LHCN-M2 (cell line): ENCODE measurements around the gene CUBN. TPM values are rescaled to one million over a fixed set of nuclear protein-coding genes. Genes with fewer than 3 reads are reported as not detected.

Source experiments
- DNase-seq: peaks from one replicate; pipeline ENCODE4 v3.0.0-alpha.2; 2012; ENCODE audit warnings: low read depth
- total RNA-seq: library from RNA; depleted of rRNA; stranded (reverse); fragments of >200 nt; gene quantifications from 2 replicates; pipeline ENCODE4 v1.2.3, GENCODE V29; 2014; rRNA removed

CUBN gene
- total RNA-seq, 1 experiment from 2014 or later: 0.69 TPM

- no peak for DNase-seq
Observed at GRCh38 chr10:16789261-16789660, 340.4 kb downstream of the CUBN start.

GRCh38 chr10:16788778-16789177, 340.8 kb downstream of the CUBN start:
- DNase-seq: no peak

- no peak for DNase-seq
Observed at GRCh38 chr10:16788125-16788524, 341.5 kb downstream of the CUBN start.

- DNase-seq: no peak
Observed at GRCh38 chr10:16787361-16787791, 342.2 kb downstream of the CUBN start.

- DNase-seq: no peak
Observed at GRCh38 chr10:16780338-16780880, 349.2 kb downstream of the CUBN start.

DNA sequence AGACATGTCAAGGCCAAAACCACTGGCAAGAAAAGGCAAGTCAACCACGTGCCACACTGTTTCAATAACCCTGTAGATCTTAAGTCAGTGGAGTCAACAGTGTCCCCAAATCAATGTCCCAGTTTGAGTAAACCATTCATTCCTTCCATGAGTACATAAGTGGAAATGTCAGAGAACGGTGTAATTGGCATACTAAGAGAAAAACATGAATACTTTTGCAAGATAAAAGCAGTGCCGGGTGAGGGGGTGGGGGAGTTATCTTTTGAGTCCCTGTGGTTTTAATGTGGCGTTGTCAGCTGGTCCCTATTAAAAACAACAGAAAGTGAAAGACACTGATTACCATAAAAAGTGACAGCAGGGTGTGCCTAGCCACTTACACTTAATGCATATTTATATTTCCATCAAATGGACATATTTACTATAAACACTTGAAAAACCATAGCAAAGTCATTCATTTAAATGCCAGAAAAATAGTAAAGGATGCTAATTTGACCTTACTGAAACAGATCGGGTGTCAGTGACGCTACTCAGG, 350.2 kb downstream of the CUBN start:
- no peak for DNase-seq

DNA sequence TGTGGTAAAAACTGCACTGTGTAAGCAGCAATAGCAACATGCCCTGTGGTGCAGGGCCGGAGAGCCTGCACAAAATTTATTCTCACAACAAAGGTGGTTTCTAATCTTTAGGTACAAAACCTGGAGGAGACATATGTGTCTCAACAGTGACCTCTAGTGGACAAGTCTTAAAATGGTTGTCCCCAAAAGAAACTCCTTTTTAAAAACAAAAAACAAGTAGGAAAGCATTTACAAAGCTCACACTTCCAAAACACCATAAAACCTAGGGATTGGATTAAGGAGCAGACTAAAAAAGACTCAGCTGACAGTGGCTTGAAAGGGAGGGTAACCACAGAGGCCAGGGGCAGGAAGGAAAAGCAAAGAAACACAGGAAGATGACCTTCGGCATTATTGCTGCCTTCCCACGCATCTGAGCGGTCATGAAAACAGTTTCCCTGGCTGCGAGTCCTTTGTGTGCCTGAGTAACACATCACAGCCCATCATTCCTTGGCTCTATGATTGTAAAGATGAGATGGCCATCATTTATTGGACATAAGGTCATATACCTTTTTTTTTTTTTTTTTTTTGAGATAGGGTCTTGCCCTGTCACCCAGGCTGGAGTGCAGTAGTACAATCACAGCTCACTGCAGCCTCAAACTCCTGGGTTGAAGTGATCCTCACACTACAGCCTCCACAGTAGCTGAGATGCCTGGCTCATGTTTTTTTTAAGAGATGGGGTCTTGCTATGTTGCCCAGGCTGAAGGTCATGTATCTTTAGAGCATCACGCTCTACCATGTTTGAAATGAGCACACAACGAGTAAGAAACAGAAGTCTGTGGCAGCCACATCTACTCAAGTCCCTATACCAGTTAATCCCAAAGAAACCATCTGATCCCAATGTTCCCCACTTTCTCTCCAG, 351.9 kb downstream of the CUBN start:
- DNase-seq: peak; percentile 36

GRCh38 chr10:16776896-16777295, 352.7 kb downstream of the CUBN start:
- no peak for DNase-seq

Other genes starting within 250 kb of the CUBN start
- 5.9 and 6.0 TPM in 2 replicates for gene TRDMT1, start 71.9 kb upstream of the CUBN start, total RNA-seq
- gene VIM, start 98.4 kb upstream of the CUBN start, total RNA-seq: 9,336 and 11,900 TPM in 2 replicates